ENCODE results near the gene FHIT. TPM values are rescaled to one million over a fixed set of nuclear protein-coding genes. Genes with fewer than 3 reads are reported as not detected.

Gene FHIT
- total and polyA plus RNA-seq, 4 donors = 2.1 to 14.7 (median 6.6) TPM

DNA sequence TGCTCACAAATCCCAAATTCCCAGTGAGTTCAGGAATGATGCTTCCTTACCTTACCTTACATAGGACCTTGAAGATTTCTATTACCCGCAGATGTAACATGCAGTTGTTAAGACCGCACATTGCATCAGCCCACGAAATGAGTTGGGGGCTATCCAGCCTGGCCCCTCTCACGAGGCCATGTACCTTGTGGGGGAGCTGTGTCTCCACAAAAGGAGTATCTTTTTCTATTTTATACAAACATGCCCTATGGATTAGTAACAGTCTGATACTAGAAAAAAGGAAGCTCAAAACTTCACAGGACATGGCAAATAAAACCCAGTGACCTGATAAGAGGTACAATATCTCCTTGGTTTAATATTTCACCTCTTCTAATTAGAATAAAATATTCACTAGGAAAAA, 1114.7 kb downstream of the FHIT start:
- no peak overlapping the region for H3K4me3 ChIP-seq (ENCODE audit: low read depth in 1 of 3, low read length in 3 of 3)
- no peak overlapping the region for H3K27ac ChIP-seq (ENCODE audit: low read depth in 1 of 2, low read length in 2 of 2)
- WGBS = 81% methylated on average over 4 of the region's 4 CpGs
- TF ChIP-seq GABPA (IDR thresholded peaks at IDR 0.05 in 1 of 2, conservative IDR thresholded peaks at IDR 0.05 in 1 of 2) = no peak
- no peak for TF ChIP-seq JUND (IDR thresholded peaks at IDR 0.05)
- TF ChIP-seq HNF4A (conservative IDR thresholded peaks at IDR 0.05) = no peak
- no peak for TF ChIP-seq FOXA2 (IDR thresholded peaks at IDR 0.05)
- TF ChIP-seq MAX (IDR thresholded peaks at IDR 0.05) = no peak
- no peak for TF ChIP-seq FOXA1 (IDR thresholded peaks at IDR 0.05)
- TF ChIP-seq, protein P1, sequence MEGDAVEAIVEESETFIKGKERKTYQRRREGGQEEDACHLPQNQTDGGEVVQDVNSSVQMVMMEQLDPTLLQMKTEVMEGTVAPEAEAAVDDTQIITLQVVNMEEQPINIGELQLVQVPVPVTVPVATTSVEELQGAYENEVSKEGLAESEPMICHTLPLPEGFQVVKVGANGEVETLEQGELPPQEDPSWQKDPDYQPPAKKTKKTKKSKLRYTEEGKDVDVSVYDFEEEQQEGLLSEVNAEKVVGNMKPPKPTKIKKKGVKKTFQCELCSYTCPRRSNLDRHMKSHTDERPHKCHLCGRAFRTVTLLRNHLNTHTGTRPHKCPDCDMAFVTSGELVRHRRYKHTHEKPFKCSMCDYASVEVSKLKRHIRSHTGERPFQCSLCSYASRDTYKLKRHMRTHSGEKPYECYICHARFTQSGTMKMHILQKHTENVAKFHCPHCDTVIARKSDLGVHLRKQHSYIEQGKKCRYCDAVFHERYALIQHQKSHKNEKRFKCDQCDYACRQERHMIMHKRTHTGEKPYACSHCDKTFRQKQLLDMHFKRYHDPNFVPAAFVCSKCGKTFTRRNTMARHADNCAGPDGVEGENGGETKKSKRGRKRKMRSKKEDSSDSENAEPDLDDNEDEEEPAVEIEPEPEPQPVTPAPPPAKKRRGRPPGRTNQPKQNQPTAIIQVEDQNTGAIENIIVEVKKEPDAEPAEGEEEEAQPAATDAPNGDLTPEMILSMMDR (IDR thresholded peaks at IDR 0.05; ENCODE audit: low read depth, low read length, missing input control) = no peak
- no peak for TF ChIP-seq NR2F2 (IDR thresholded peaks at IDR 0.05)
- TF ChIP-seq REST (IDR thresholded peaks at IDR 0.05) = no peak
- no peak for TF ChIP-seq YY1 (IDR thresholded peaks at IDR 0.05)
- TF ChIP-seq ATF3 (IDR thresholded peaks at IDR 0.05) = no peak
- H3K36me3 ChIP-seq (ENCODE audit: control insufficient read depth in 4 of 4, insufficient read depth in 3 of 4, low read depth in 1 of 4, low read length in 3 of 4) = no peaks in the 10 kb centered on the region
- no peaks in the 10 kb centered on the region for H3K4me1 ChIP-seq (ENCODE audit: control insufficient read depth in 4 of 4, insufficient read depth in 4 of 4, low read length in 3 of 4)
- H3K9me3 ChIP-seq (ENCODE audit: control insufficient read depth in 4 of 4, low read length in 3 of 4) = no peaks in the 10 kb centered on the region
- DNase-seq (ENCODE audit: low spot score) = no peak
- H3K9ac ChIP-seq (ENCODE audit: low read depth in 1 of 2, low read length in 2 of 2) = no peak overlapping the region
- no peaks in the 10 kb centered on the region for H3K27me3 ChIP-seq (ENCODE audit: control insufficient read depth in 4 of 4, insufficient read depth in 4 of 4, low read length in 3 of 4)

DNA sequence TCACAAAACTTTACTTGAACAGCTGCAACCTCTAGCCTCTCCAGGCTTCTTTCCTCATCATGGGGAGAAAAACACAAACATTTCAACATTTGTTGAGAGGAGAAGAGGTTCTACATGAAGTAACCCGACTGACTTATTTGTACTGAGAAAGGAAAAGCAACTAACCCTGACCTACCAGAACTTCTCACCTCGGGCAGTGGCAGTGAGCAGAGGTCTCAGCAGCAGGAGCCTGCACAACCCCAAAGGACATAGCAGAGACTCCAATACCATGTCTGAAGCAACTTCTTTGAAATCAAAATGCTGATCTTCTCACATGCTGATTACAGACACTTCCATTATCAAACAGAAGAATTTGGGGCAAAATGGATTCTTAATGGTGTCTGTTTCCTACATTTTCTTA, 1115.8 kb downstream of the FHIT start:
- no peak for DNase-seq (ENCODE audit: low spot score)
- Histone ChIP-seq H3K4me1 (ENCODE audit: control insufficient read depth in 4 of 4, insufficient read depth in 4 of 4, low read length in 3 of 4) (no peaks in the 10 kb centered on the region), H3K27me3 (ENCODE audit: control insufficient read depth in 4 of 4, insufficient read depth in 4 of 4, low read length in 3 of 4) (no peaks in the 10 kb centered on the region), H3K9ac (ENCODE audit: low read depth in 1 of 2, low read length in 2 of 2) (no peak overlapping the region), H3K36me3 (ENCODE audit: control insufficient read depth in 4 of 4, insufficient read depth in 3 of 4, low read depth in 1 of 4, low read length in 3 of 4) (no peaks in the 10 kb centered on the region), H3K4me3 (ENCODE audit: low read depth in 1 of 3, low read length in 3 of 3) (no peak overlapping the region), H3K9me3 (ENCODE audit: control insufficient read depth in 4 of 4, low read length in 3 of 4) (no peaks in the 10 kb centered on the region), H3K27ac (ENCODE audit: low read depth in 1 of 2, low read length in 2 of 2) (no peak overlapping the region)
- WGBS = 63% methylated on average over 2 of the region's 2 CpGs
- TF ChIP-seq SP1 (IDR thresholded peaks at IDR 0.05) (no peak), RXRA (IDR thresholded peaks at IDR 0.05) (no peak), YY1 (IDR thresholded peaks at IDR 0.05) (no peak), HNF4G (IDR thresholded peaks at IDR 0.05) (no peak)

All from liver (tissue), 9 donors.